ENCODE results near the gene KIAA0319L.

KIAA0319L gene

DNA sequence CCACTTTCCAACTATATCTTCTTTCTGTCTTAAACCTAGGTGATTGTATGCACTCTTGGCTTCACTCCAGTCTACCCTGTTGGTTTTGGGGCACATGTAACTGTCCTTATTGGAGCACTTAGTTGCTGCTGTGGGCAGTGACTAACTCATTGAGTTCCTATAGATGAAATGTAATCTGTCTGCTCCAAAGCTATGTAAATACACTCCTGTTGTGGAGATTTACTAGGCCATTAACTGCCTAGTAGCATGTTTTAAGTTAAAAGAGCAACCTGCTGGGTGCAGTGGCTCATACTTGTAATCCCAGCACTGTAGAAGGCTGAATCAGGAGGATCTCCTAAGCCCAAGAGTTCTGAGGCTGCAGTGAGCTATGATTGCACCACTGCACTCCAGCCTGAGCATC lies 151.1 kb downstream of the KIAA0319L start:
- FAIRE-seq: no peak
- DNase-seq (ENCODE audit: insufficient read length, low spot score): no peak

DNA sequence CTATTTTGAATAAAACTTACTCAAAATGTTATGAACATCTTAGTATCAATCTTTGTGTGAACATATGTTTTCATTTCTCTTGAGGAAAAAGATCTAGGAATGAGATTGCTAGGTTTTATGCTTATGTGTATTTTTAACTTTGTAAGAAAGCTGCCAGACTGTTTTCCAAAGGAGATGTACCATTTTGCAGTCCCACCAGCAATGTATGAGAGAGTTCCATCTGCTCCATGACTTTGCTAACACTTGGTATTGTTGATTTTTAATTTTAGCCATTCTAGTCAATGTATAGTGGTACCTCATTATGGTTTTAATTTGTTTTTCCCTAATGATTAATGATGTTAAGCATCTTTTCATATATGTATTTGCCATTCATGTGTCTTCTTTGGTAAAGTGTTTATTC lies 156.2 kb downstream of the KIAA0319L start:
- FAIRE-seq (no peak), DNase-seq (ENCODE audit: insufficient read length, low spot score) (no peak)

DNA sequence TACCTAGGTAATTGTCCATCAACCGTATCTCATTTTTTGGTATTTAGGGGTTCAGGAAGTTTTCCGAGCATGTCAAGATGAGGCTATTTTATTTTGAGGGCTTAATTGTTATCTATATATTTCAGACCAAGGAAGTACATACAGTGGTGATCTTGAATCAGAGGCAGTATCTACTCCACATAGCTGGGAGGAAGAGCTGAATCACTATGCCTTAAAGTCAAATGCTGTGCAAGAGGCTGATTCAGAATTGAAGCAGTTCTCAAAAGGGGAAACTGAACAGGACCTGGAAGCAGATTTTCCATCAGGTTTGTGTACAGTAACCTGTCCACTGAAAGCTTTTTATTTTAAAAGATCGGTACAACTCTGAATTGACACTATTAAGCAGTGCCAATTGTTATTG lies 158.5 kb downstream of the KIAA0319L start:
- FAIRE-seq: no peak

DNA sequence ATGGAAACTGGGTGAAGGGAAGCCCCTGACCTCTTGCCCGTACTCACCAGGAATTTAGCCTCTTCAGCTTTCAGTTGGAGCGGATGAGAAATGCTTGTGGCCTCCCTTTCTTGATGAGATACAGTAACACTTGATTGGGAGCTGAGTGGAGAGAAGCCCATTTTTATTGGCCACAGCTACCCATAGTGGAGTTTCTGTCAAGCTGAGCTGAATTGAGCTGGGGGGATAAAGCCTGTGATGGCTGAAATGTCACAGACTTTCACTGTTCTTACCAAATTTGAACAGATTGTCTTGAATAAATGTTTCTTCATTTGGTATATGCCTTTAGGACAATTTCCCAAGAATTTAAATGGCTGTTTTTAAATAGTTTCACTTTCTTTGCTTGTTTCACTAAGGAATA lies 162.8 kb downstream of the KIAA0319L start:
- no peak for DNase-seq (ENCODE audit: insufficient read length, low spot score)
- FAIRE-seq: no peak

More for the DNA sequence above, 158.5 kb downstream of the KIAA0319L start:
- no peak for DNase-seq (ENCODE audit: insufficient read length, low spot score)

DNA sequence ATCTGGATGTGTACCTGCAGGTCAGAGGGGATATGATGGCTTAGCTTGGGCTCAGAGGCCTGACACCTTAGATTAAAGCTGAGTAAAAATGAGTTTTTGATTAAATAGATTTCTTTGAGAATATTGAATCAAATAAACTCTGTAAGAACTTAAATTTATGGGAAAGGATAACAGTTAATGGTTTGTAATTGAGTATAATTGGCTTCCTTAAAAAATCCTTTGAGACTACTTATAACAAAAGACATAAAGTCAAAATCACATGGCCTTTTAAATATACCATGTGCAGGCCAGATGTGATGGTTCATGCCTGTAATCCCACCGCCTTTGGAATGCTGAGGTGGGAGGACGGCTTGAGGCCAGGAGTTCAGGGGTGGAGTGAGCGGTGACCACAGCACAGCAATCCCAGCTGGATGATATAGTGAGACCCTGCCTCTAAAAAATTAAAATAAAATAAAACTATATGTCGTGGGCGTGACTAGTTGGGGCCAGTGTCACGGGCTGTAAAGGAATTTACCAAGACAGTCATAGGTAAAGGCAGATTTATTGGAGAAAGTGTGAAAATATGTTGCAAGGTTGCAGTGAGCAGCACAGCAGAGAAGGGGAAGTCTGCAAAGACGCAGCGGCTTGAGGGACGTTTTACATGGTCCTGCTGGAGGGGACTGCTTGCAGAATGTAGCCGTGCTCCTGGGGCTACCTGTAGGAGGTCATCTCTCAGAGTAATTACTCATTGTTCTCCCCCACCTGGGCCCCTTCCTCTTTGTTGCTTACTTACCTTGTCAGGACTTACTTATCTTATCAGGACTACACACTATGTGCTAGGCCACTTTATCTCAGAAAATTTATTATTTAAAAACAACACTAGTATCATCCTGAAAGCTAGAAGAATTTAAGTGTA lies 166.4 kb downstream of the KIAA0319L start:
- FAIRE-seq (no peak), DNase-seq (ENCODE audit: insufficient read length, low spot score) (no peak)

DNA sequence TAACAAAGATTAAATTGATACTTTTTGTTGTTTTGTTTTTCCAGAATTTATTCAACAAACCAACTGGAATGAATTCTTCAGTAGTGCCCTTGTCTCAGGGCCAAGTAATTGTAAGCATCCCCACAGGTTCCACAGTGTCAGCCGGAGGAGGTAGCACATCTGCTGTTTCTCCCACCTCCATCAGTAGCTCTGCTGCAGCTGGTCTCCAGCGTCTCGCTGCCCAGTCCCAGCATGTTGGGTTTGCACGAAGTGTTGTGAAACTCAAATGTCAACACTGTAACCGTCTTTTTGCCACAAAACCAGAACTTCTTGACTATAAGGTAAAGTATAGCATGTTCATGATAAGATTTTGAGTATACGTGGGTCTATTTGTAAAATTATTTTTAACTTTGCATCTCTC lies 170.2 kb downstream of the KIAA0319L start:
- DNase-seq (ENCODE audit: insufficient read length, low spot score) (no peak), FAIRE-seq (no peak)

DNA sequence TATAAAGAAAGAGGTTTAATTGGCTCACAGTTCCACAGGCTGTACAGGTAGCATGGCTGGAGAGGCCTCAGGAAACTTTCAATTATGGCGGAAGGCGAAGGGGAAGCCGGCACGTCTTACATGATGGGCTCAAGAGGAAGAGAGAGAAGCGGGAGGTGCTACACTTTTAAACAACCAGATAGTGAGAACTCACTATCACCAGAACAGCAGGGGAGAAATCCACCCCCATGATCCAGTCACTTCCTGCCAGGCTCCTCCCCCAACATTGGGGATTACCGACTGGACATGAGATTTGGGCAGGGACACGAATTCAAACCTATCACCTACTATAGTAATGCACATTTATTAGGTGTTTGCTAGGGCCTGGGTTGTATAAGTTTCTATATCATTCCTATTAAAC lies 170.9 kb downstream of the KIAA0319L start:
- no peak for FAIRE-seq
- DNase-seq (ENCODE audit: insufficient read length, low spot score): no peak
